Measurements from ENCODE around the gene FKBP11.
A peak's percentile ranks its signal among the peaks of the same experiment; 100 is the strongest.

GRCh38 chr12:48973941-48974673 lies 48.8 kb upstream of the FKBP11 start:
- peak; percentile 42 to 57 (median 46) for TF ChIP-seq CTCF (IDR thresholded peaks at IDR 0.05)
- no peak for TF ChIP-seq POLR2A (IDR thresholded peaks at IDR 0.05)
